ENCODE data around the gene PBX2. TPM values are rescaled to one million over a fixed set of nuclear protein-coding genes. Genes with fewer than 3 reads are reported as not detected.

The PBX2 gene
- total and polyA plus RNA-seq, 10 donors = 29.6 to 160 (median 89.9) TPM

DNA sequence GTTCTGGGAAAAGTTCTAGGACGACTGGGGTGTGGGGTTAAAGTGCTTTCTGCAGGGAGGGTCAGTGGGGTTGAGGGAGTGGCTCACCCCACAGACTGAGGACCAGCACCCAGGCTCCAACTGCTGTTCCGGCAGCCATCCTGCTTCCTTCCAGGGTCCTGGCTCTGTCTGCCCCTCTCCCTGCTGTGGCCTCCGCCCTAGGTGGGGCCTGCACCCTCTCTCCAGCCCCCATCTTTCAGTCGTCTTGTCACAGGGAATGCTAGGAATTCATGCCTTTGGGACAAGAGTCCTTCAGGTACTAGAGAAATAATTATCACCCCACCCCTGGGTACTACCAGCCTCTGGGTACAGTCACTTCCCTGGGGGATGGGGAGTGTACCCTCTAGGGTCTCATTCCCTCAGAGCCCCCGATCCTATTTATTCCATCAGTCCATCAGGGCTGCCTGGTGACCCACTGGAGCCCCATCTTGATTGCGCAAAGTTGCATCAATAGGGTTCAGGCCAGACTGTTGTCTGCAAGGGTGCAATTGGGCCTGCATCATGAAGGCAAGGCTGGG lies 5.8 kb downstream of the PBX2 start, which contains the start of gene AGER:
AGER (minus strand) TSS at position 170 of the 557 bp plus-strand sequence; CDS start at position 139, 31 bp downstream.
- TF ChIP-seq POLR2AphosphoS5 (IDR thresholded peaks at IDR 0.05) = peak; percentile 51 to 65 (median 65)
- TF ChIP-seq, protein P1, sequence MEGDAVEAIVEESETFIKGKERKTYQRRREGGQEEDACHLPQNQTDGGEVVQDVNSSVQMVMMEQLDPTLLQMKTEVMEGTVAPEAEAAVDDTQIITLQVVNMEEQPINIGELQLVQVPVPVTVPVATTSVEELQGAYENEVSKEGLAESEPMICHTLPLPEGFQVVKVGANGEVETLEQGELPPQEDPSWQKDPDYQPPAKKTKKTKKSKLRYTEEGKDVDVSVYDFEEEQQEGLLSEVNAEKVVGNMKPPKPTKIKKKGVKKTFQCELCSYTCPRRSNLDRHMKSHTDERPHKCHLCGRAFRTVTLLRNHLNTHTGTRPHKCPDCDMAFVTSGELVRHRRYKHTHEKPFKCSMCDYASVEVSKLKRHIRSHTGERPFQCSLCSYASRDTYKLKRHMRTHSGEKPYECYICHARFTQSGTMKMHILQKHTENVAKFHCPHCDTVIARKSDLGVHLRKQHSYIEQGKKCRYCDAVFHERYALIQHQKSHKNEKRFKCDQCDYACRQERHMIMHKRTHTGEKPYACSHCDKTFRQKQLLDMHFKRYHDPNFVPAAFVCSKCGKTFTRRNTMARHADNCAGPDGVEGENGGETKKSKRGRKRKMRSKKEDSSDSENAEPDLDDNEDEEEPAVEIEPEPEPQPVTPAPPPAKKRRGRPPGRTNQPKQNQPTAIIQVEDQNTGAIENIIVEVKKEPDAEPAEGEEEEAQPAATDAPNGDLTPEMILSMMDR (IDR thresholded peaks at IDR 0.05 in 8 of 11, conservative IDR thresholded peaks at IDR 0.05 in 3 of 11) = no peak
- TF ChIP-seq POLR2A (IDR thresholded peaks at IDR 0.05) = no peak
- Histone ChIP-seq H3K9me3 (no peaks in the 10 kb centered on the region), H3K4me3 (no peak within 1 kb of the TSS), H3K27me3 (replicated peaks in 1 of 7) (no peaks in the 10 kb centered on the region), H3K36me3 (peaks cover 0 to 90% (median 60%) of the 10 kb centered on the region in 6 donors), H3K4me1 (peaks cover 30 to 100% (median 74%) of the 10 kb centered on the region in 6 donors), H3K27ac (peak within 1 kb of the TSS; percentile 32 to 100 (median 80))
- DNase-seq = peak; percentile 64
- intact Hi-C loops (cut with DNase I; ENCODE audit: low total_unique reads) = no loop called here
- WGBS, 5 donors = 76 to 82% (median 77%) methylated on average over 6 of the region's 6 CpGs

DNA sequence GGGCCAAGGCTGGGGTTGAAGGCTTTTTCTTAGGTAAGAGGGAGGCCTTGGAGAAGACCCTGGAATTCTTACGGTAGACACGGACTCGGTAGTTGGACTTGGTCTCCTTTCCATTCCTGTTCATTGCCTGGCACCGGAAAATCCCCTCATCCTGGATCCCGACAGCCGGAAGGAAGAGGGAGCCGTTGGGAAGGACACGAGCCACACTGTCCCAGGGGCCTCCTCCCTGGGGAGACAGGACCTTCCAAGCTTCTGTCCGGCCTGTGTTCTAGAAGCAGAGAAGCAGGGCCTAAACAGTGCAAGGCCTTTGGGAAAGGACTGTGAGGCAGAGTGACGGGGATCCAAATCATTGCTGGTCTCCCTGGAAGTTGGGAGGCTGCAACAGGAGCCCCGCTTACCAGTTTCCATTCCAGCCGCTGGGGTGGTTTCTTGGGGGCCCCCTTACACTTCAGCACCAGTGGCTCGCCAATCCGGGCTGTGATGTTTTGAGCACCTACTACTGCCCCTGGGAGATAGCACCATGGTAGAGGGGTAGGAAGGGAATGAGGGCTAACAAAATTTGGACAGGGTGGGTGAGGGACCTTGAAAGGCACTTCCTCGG lies 6.4 kb downstream of the PBX2 start:
- TF ChIP-seq POLR2AphosphoS5 (IDR thresholded peaks at IDR 0.05) (peak in 2 of 3 donors; percentile 24 to 46), POLR2A (IDR thresholded peaks at IDR 0.05) (no peak)
- Histone ChIP-seq H3K27ac (peak overlapping the region; percentile 22 to 100 (median 80)), H3K36me3 (peaks cover 0 to 89% (median 60%) of the 10 kb centered on the region in 6 donors), H3K4me1 (peaks cover 34 to 100% (median 74%) of the 10 kb centered on the region in 6 donors), H3K27me3 (replicated peaks in 1 of 7) (no peaks in the 10 kb centered on the region), H3K9me3 (no peaks in the 10 kb centered on the region), H3K4me3 (no peak overlapping the region)
- DNase-seq = peak; percentile 66
- intact Hi-C loops (cut with DNase I; ENCODE audit: low total_unique reads) = no loop called here
- 71 to 85% (median 79%) methylated on average over 13 to 15 of the region's 15 CpGs for WGBS, 5 donors

DNA sequence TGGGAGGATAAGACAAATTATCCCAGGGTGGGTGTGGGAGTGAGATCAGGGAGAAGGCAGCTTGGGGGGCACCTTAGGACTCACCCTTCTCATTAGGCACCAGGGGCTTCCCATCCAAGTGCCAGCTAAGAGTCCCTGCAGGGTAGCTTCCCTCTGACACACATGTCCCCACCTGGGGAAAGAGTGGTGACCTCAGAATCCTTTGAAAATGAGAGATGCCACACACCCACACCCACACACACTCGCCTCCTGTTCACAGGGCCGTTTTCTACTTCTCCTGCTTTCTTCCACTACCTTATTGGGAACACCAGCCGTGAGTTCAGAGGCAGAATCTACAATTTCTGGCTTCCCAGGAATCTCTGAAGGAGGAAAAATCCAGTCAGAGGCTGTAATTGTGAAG lies 7.0 kb downstream of the PBX2 start:
- Histone ChIP-seq H3K4me3 (no peak overlapping the region), H3K36me3 (peaks cover 0 to 83% (median 59%) of the 10 kb centered on the region in 6 donors), H3K9me3 (no peaks in the 10 kb centered on the region), H3K27me3 (replicated peaks in 1 of 7) (no peaks in the 10 kb centered on the region), H3K27ac (peak overlapping the region in 7 of 8 donors; percentile 22 to 100 (median 98)), H3K4me1 (peaks cover 28 to 95% (median 69%) of the 10 kb centered on the region in 6 donors)
- intact Hi-C loops (cut with DNase I; ENCODE audit: low total_unique reads) = no loop called here
- no peak for DNase-seq
- TF ChIP-seq, protein P1 (IDR thresholded peaks at IDR 0.05 in 8 of 11, conservative IDR thresholded peaks at IDR 0.05 in 3 of 11) = no peak
- TF ChIP-seq POLR2AphosphoS5 (IDR thresholded peaks at IDR 0.05) (no peak), POLR2A (IDR thresholded peaks at IDR 0.05) (no peak)
- WGBS, 5 donors = 79 to 90% (median 84%) methylated on average over 3 of the region's 3 CpGs

DNA sequence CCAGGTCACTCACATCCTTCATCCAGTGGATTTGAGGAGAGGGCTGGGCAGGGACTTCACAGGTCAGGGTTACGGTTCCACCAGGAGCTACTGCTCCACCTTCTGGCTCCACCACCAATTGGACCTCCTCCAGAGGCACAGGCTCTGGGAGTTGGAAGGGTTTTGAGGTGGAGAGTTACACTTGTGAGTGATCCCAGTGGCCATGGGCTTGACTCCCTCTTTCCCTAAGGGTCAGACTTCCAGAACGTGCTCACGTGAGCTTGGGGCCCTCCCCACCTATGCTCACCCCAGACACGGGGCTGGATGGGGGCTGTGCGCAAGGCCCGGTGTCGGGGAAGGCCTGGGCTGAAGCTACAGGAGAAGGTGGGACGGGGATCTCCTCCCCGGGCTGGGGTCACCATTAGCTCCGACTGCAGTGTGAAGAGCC lies 7.4 kb downstream of the PBX2 start:
- Histone ChIP-seq H3K4me1 (peaks cover 24 to 90% (median 65%) of the 10 kb centered on the region in 6 donors), H3K9me3 (no peaks in the 10 kb centered on the region), H3K27me3 (replicated peaks in 1 of 7) (no peaks in the 10 kb centered on the region), H3K27ac (peak overlapping the region in 7 of 8 donors; percentile 22 to 100 (median 98)), H3K4me3 (no peak overlapping the region), H3K36me3 (peaks cover 0 to 79% (median 54%) of the 10 kb centered on the region in 6 donors)
- TF ChIP-seq, protein P1 (IDR thresholded peaks at IDR 0.05 in 8 of 11, conservative IDR thresholded peaks at IDR 0.05 in 3 of 11) = no peak
- TF ChIP-seq POLR2A (IDR thresholded peaks at IDR 0.05) (no peak), POLR2AphosphoS5 (IDR thresholded peaks at IDR 0.05) (peak in 2 of 3 donors; percentile 48 to 76)
- intact Hi-C loops (cut with DNase I; ENCODE audit: low total_unique reads) = no loop called here
- 89 to 95% (median 93%) methylated on average over 8 to 10 of the region's 10 CpGs for WGBS, 5 donors
- DNase-seq = no peak

Measured in spleen (tissue), 11 donors.